Panc1 (cell line): ENCODE results near the gene TSSC4.

Experiments
- POLR2AphosphoS5 ChIP-seq: IDR thresholded peaks from 2 replicates; pipeline ENCODE4 v1.6.1; 2012; ENCODE audit warnings: mild to moderate bottlenecking, low read depth, low read length, moderate library complexity
- REST ChIP-seq, 2 experiments: IDR thresholded peaks; 2 replicates each; pipeline ENCODE4 v1.6.1; 2011 to 2012; ENCODE audit warnings: low read depth in 2 of 2, control low read depth in 1 of 2, low read length in 1 of 2, mild to moderate bottlenecking in 1 of 2, moderate library complexity in 1 of 2; ENCODE audit not compliant: insufficient read depth in 1 of 2
- SIN3A ChIP-seq: IDR thresholded peaks from 2 replicates; pipeline ENCODE4 v1.6.1; 2012; ENCODE audit warnings: low read depth, mild to moderate bottlenecking, low read length, moderate library complexity, borderline replicate concordance; ENCODE audit not compliant: insufficient read depth
- TCF7L2 ChIP-seq: IDR thresholded peaks from 2 replicates; pipeline ENCODE4 v1.6.1; 2011; ENCODE audit warnings: mild to moderate bottlenecking, low read depth, low read length, inconsistent platforms
- TF ChIP-seq, protein P1 (sequence below): fragments of 450-650 bp; IDR thresholded peaks from 2 replicates; pipeline ENCODE4 v1.5.1; 2017; ENCODE audit warnings: mild to moderate bottlenecking

GRCh38 chr11:2375341-2375853 is 25.2 kb upstream of the TSSC4 start:
- TF ChIP-seq, protein P1, sequence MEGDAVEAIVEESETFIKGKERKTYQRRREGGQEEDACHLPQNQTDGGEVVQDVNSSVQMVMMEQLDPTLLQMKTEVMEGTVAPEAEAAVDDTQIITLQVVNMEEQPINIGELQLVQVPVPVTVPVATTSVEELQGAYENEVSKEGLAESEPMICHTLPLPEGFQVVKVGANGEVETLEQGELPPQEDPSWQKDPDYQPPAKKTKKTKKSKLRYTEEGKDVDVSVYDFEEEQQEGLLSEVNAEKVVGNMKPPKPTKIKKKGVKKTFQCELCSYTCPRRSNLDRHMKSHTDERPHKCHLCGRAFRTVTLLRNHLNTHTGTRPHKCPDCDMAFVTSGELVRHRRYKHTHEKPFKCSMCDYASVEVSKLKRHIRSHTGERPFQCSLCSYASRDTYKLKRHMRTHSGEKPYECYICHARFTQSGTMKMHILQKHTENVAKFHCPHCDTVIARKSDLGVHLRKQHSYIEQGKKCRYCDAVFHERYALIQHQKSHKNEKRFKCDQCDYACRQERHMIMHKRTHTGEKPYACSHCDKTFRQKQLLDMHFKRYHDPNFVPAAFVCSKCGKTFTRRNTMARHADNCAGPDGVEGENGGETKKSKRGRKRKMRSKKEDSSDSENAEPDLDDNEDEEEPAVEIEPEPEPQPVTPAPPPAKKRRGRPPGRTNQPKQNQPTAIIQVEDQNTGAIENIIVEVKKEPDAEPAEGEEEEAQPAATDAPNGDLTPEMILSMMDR: no peak
- no peak for TF ChIP-seq POLR2AphosphoS5
- no peak for TF ChIP-seq SIN3A
- no peak for TF ChIP-seq REST (IDR thresholded peaks at IDR 0.05; ENCODE audit: insufficient read depth in 1 of 2, low read depth in 2 of 2, low read length in 1 of 2)
- TF ChIP-seq TCF7L2: no peak
